GM12864 (cell line): ENCODE results near the gene TBC1D23.

Experiments
- DNase-seq: peaks from one replicate; pipeline ENCODE4 v3.0.0-alpha.2; 2011; ENCODE audit warnings: low read depth
- H3K4me3 ChIP-seq: 2 replicates; pipeline ENCODE4 v1.5.1; 2011; ENCODE audit warnings: mild to moderate bottlenecking, low read depth, low read length, control low read depth
- TF ChIP-seq, protein P1 (sequence below): IDR thresholded peaks from 2 replicates; pipeline ENCODE4 v1.5.1; 2011; ENCODE audit warnings: low read depth, mild to moderate bottlenecking, moderate library complexity, low read length, control low read depth, inconsistent platforms; ENCODE audit errors: missing control alignments

The TBC1D23 gene

DNA sequence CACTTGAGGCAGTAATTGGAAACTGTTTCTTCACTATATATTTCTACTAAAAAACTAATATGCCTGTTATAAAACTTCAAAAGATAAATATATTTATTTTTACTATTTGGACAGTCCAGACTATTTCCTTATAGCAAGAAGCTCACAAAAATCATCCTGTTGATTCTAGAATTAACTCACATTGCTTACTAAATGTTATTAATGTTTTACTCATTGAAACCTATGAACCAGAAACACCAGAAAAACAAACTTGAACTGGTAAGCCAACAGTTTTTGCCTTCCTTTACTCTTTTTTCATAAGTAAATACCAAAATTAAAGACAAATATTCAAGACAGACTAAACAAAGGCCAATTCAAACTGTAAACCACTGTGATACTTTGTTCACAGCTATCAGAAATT is 113.7 kb downstream of the TBC1D23 start:
- TF ChIP-seq, protein P1, sequence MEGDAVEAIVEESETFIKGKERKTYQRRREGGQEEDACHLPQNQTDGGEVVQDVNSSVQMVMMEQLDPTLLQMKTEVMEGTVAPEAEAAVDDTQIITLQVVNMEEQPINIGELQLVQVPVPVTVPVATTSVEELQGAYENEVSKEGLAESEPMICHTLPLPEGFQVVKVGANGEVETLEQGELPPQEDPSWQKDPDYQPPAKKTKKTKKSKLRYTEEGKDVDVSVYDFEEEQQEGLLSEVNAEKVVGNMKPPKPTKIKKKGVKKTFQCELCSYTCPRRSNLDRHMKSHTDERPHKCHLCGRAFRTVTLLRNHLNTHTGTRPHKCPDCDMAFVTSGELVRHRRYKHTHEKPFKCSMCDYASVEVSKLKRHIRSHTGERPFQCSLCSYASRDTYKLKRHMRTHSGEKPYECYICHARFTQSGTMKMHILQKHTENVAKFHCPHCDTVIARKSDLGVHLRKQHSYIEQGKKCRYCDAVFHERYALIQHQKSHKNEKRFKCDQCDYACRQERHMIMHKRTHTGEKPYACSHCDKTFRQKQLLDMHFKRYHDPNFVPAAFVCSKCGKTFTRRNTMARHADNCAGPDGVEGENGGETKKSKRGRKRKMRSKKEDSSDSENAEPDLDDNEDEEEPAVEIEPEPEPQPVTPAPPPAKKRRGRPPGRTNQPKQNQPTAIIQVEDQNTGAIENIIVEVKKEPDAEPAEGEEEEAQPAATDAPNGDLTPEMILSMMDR: no peak
- DNase-seq: no peak
- H3K4me3 ChIP-seq: no peak overlapping the region
